ENCODE measurements around the gene BCCIP.

The BCCIP gene

DNA sequence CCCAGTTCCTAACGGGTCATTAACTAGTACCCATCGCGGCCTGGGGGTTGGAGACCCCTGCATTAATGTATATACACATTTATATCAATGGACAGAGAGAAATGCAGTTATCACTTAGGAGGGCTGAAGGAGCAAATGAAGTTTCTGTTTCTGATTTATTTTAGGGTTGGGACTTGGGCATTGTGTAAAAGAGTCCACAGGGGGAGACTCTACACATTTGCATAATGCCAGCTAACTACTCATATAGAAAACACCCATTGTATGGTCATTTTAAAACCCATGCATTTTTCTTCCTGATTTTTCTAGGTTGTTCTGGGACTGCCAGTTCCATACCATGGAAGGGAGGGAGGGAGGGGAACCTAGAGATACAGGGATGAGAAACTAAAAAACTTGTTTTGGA, 23.5 kb downstream of the BCCIP start:
- DNase-seq: no peak

DNA sequence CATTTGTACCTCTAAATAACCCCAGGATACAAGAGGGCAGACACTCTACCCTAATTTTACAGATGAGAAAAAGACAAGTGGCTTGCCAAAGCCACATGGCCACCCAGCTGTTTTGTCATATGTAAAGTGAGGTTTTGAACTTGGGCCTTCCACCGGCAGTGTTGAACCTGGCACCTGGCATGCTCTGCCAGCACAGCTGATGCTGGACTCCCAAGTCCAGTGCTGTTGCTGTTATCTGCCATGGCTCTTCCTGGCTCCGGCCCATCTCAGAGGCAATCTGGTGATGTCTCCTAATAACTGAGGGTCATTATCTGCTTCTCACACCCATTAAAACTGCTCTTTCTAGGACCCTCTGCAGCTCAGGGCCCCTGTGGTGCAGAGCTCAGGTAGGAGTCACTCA, 25.0 kb downstream of the BCCIP start:
- DNase-seq: no peak

DNA sequence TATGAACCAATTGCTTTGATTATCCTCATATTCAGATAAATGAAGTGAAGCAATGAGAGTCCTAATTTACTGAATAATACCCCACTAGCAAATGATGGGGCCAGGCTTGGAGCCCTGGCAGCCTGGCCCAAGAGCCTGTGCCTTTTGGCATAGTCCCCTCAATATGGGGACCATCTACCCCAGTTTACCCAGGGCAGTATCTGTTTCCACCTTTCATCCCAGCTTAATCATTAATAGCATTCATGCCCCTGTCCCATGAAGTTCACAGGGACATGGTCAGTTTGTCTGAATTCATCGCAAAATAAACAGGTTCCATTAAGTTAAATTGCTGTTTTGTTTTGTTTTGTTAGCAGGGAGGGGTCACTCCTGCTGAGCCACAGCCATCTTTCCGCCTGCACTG, 25.5 kb downstream of the BCCIP start:
- no peak for DNase-seq

DNA sequence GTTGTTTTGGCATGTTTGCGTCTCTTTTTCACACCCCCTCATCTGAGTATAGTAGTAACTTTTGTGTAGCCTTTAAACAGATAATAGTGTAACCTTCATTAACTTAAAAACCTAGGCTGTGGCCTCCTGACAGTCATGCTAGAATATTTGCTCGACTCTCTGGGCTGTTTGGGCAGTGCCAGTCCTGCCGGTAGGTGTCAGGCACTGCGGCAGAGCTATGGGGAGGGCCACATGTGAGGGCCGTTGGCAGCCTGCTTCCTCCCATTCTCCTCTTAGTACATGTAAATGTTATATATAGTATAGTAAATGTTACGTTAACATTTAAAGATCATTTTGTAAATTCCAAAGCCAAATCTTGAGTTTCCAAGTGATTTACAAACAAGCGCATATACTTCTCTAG, 26.1 kb downstream of the BCCIP start:
- no peak for DNase-seq

DNA sequence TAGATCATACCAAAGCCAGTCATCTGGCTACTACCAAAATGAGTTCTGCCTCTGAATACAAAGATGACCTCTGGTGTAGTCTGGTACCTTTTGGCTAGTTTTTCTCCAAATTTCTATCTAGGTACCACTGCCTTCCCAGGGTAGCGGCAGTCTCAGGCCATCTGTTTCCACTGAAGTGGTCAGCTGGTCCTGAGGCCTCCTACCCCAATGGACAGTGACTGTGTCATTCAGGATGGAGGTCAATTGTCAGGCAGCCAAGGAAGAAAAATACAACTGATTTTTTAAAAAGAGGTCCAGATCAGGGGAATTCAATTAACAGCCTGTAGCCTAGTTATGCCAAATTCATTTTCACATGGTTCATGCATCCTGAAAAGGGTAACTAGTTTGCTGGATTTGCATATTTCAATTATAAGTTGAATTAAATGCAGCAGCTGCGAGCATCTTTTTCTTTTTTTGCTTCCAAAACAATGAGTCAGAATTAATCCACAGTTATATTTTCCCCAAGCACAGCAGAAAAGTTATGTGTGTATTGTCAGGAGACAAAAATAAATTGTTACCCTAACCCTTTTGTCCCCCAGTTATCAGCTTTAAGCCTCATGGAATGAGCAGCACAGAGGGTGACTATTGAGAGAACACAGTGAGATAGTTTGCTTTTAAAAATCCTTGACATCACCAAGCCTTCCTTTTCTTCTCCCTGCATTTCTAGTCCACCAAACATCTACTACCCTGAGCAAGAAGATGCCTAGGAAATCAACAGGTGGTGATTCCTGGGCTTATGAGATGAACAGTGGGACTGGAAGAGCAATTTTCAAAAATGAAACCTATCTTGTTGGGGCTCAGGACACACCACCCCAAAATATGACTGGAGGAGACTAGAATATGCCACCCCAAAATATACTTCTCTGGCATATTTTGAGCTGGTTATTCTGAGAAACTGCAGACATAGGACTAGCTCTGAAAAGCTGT, 27.7 kb downstream of the BCCIP start:
- DNase-seq: no peak

DNA sequence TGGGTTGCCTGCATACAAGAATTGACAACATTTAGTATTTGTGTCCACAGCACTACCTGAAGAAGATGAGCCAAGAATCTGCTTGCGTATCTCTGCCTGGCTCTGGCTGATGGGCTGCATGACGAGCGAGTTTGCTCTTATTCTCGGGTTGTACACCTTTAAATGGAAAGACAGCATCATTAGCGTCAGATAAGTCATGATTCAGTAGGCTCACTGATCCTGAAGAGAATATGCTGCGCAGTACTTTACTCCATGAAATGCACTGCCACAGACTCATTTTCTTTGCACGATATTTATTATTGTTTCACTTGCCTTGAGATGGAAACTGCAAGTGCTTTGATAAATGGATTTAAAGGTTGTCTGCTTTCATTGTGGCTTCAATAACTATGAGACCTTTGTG, 29.1 kb downstream of the BCCIP start:
- DNase-seq: no peak

DNA sequence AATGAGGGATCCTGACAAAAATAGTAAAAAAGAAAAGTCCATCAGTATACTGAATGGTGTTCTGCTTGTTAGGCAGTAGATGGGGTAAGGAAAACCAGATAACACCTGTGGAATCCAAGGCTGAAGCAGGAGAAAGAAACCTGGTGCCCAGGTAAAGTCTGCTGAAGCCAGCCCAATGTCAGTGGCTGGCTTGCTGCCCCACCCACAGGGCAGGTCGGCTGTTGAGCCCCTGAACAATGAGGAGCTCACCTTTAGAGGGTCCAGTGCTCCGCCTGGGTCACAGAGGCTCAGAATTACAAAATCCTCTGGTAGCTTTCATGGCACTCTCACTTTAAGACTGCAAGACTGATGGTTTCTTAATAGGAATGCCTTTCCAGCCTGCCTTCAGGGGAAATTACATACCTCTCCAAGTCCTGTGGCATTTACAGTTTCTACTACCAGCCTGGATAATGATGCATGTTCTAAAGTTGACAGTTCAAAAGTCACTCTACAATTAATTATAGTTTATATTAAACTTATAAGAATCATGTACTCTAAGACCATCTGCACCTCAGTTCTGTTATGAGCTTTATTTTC, 33.9 kb downstream of the BCCIP start:
- DNase-seq: no peak

DNA sequence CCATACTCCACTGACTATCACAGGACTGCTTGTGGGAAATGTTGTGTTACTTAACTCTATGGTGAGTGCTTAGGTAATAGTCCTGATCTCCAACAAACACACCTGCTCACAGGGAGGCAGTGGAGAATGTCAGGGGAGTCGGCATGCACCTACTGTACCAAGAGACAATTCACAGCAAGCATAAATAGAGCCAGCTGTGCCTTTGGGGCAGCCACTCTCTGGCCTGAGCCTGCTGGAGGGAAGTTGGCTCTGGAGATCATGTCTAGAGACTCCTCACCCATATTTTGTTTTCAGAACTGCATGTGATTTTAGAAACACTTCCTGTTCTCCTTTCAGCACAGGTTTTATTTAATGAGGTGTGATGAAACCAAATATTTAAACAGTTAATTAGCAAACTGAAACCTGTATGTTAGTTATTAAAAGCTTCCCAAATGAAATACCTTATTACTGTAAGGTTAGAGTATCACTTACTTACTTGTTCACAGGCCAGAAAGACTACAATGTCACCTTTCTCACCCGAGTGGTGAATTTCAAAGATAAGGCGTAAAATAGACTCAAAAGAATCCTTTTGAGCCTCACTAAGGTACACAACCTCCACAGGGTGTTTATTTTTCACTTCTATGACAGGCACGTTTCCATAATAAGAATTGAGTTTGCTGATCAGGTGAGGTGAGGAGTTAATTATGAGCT, 35.9 kb downstream of the BCCIP start:
- DNase-seq: peak; percentile 22 to 70

DNA sequence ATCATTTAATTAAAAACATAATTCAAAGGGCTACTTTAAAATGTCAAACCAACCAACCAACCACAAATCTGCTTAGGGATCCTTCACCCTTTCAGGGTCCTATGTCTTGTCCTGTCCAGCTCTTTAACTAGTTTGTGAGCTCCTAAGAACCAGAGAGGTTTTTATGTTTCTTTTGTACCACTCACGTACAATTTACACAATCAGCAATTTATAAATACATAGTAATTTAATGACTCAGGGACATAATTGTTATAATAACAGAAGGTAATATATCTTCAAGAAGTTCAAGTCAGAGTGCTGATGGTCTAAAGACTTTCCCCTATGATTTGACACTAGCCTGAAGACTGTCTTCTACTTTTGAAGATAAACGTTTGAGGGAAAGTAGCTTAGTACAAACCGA, 41.8 kb downstream of the BCCIP start:
- DNase-seq: no peak

DNA sequence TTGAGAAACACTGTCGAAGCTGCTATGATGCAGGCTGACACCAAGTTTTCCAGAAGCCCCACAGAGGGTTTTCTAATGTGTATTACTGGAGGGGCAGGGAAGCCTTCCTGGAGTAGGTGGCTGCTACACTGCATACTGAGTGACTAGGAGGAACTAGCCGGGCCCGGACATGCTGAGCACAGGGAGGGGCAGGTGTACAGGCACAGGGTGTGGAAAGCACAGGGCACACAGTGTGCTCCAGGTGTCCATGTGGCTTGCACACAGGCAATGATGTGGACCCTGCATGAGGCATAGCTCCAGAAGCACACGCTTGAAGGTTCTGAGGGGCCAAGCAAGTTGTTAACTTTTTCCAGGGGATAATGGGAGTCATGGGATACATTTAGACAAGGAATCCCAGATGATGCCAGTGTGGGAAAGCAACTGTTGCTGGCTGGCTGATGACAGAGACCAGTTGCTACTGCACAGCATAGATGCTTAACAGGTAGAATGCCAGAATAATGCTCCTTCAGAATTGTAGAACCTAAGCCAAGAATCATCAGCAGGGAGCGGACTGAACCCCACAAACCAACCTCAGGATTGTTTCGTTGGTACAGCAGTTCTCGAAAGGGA, 43.2 kb downstream of the BCCIP start:
- DNase-seq: no peak

DNA sequence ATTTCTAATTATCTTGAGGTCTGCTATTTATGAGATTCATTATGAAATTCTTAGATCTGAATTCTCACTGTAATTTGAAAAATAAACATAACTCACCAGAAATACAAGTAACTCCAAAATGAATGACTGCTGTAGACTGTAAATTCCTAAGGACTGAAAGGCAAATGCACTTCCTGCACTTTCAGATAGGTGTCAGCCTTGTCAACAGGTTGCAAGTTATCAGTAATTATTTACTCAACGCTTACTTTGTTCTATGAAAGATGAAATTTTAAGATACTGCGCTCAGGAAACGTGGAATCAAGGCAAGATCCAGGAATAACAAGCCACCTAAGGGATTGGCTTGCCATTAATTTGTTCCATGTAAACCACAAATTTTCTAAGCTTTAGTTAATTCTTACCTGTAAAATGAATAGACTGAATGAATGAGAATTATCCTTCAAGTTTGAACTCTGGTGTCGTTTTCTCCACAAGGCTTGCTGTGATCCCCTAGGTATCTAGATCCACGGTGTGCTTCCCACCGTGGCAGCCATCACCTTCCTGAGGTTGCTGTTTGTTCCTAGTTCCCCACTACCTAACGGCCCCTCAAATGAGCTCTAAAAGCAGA, 45.1 kb downstream of the BCCIP start:
- peak in 1 of 2 experiments; percentile 18 for DNase-seq

DNA sequence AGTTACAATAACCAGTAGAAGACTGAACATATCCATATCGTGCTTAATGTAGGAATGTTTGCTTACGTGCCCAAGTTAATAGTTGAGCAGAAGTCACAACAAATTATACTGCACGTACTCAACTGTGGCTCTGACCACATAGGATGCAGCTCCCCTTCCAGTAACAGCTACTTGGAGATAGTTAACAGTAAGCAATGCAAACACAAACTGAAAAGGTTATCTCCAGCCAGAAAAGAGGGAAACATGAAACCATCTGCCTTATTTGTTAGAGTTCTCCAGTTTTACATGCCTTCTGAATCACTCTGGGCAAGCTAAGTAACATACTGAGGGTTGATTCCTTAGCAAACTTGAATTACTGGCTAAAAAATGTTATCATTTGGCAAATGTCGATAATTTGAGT, 48.0 kb downstream of the BCCIP start:
- no peak for DNase-seq

DNA sequence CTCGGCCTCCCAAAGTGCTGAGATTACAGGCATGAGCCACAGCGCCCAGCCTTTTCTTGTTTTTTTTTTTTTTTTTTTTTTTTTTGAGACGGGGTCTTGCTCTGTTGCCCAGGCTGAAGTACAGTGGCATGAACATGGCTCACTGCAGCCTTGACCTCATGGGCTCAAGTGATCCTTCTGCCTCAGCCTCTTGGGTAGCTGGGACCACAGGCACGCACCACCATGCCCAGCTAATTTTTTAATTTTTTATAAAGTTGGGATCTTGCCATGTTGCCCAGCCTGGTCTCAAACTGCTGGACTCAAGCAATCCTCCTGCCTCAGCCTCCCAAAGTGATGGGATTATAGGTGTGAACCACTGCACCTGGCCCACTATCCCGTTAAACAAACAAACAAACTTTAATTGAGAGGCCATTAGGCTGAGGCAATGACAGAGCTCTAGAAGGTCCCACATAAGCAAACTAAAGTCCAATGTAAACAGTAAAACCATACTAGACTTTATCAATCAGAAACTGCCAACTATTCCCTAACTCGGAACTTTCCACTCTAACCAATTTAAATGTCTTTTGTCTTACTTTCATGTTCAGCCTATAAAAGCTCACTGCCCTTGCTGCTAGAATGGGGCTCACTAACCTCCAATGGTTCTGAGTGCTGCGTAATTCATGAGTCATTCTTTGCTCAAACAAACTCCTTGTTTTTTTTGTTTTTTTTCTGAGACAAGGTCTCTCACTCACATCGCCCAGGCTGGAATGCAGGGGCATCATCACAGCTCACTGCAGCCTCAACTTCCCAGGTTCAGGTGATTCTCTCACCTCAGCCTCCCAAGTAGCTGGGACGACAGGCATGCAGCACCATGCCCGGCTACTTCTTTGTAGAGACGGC, 55.9 kb downstream of the BCCIP start:
- no peak for DNase-seq

DNA sequence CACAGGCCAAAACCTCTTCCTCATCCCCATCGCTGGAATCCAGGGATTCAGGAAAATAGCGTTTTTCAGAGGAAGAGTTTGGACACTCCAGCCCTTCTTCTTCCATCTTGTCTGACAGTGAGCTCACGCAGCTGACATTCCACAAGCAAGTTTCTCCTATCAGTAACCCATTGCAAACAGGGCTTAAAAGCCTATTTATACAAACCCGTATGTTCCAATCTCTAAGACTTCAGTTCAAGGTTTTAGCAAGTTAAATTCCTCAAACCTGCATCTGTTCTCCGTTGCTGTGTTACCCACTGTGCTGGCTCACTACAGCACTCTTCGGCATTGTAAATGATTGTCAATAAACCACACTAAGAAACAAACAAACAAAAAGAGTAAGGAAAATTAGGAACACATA, 57.4 kb downstream of the BCCIP start:
- no peak for DNase-seq

DNA sequence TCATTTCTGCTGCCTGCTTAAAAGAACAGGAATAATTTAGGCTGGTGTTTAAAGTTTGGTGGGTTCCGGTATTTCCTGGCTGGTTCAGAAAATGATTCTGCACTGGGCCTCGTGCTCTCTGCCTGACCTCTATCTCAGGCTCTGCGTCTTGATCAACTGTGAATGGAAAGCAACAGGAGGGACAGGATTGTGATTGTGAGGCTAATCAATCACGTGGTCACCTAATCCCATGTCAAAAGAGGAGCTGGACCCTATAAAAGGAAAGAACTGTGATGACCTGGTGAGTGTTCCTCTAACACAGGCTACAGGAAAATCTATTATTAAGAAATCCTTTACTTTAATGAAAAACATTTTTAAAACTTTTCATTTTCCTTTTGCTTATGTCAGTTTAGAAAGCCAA, 57.8 kb downstream of the BCCIP start, which contains the start of gene DHX32:
TSS of gene DHX32 (minus strand) at position 101 of the 400 bp plus-strand sequence. CDS start 468 bp downstream, outside the sequence.
- DNase-seq: no peak

DNA sequence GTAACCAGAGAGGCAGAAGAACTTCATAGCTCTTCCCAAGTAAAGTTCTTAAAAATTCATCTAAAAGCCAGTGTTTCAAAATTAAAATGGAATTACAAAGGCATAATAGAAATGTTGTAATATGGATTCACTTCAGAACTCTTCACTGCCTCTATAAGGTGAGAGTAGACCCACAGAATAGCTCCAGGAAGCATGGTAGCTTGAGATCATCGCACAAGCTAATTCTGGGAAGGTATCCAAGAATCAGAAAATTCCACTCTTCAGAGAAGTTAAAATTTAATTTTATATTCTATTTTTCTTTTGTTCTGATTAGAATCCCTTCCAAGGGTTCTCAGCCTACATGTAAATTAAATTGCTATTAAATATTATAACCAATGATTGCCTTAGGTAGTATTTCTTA, 59.2 kb downstream of the BCCIP start:
- DNase-seq: no peak

DNA sequence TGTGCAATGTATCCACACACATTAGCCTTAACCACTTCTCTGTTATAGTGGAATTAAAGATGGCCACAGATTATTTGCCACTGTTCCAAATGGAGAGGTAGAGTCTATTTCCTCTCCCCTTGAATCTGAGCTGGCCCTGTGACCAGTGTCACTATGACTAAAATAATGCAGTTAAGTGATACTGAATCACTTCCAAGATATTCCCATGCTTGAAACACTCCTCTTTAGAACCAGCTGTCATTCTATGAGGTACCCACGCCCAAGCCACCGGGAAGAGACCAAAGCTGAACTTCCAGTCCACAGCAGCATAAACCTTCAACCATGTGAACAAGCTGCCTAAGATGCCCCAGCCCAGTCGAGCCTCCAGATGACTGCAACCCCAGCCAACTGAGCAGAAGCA, 59.9 kb downstream of the BCCIP start:
- DNase-seq: no peak

Data from NCI-H2081 (cell line).